ENCODE data around the gene MTA3.

DNA sequence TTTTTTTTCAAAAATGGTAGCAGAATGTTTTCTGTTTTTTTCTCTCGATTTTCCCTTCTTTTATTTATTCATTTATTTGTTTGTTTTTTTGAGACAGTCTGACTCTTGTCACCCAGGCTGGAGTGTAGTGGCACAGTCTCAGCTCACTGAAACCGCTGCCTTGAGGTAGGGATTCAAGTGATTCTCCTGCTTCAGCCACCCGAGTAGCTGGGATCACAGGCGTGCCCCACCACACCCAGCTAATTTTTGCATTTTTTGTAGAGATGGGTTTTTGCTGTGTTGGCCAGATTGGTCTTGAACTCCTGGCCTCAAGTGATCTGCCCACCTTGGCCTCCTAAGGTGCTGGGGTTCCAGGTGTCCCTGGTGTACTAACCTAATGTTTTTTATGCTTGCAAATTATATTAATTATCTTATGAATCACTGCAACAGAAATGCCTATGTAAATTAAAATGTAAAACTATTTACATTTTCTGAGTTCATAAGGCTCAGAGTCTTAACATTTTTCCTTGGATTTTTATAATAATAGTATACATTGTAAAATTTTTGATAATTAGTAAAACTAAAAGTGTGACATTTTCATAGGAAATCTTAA, 19.2 kb downstream of the MTA3 start:
- TF ChIP-seq, protein P1, sequence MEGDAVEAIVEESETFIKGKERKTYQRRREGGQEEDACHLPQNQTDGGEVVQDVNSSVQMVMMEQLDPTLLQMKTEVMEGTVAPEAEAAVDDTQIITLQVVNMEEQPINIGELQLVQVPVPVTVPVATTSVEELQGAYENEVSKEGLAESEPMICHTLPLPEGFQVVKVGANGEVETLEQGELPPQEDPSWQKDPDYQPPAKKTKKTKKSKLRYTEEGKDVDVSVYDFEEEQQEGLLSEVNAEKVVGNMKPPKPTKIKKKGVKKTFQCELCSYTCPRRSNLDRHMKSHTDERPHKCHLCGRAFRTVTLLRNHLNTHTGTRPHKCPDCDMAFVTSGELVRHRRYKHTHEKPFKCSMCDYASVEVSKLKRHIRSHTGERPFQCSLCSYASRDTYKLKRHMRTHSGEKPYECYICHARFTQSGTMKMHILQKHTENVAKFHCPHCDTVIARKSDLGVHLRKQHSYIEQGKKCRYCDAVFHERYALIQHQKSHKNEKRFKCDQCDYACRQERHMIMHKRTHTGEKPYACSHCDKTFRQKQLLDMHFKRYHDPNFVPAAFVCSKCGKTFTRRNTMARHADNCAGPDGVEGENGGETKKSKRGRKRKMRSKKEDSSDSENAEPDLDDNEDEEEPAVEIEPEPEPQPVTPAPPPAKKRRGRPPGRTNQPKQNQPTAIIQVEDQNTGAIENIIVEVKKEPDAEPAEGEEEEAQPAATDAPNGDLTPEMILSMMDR (IDR thresholded peaks at IDR 0.05 in 4 of 5, conservative IDR thresholded peaks at IDR 0.05 in 1 of 5), result no peak
- no peak for TF ChIP-seq POLR2A (IDR thresholded peaks at IDR 0.05)
